SW 1271 (cell line): ENCODE results near the gene GRIK1.
"Not testable (repeated sequence)": the region's sequence is repeated elsewhere in the genome, so short reads cannot be mapped to it uniquely, and the experiment has no call there.

Source experiments
- DNase-seq, 2 experiments: peaks; one replicate each; lab custom pipeline; 2025; lab: John Stamatoyannopoulos, UW

The GRIK1 gene

GRCh38 chr21:29939924-29940275 lies at the start of gene GRIK1:
Gene GRIK1 (minus strand): TSS chr21:29939996.
- no peak for DNase-seq

GRCh38 chr21:29987762-29988161 lies 48.0 kb upstream of the GRIK1 start:
- no peak for DNase-seq

GRCh38 chr21:29985866-29986265 lies 46.1 kb upstream of the GRIK1 start:
- no peak for DNase-seq

- DNase-seq = no peak
These were observed 39.2 kb upstream of the GRIK1 start for GRCh38 chr21:29979043-29979442.

- no peak for DNase-seq
These were observed 36.0 kb upstream of the GRIK1 start for GRCh38 chr21:29975776-29976175.

GRCh38 chr21:29973258-29973657 lies 33.5 kb upstream of the GRIK1 start:
- no peak for DNase-seq

- DNase-seq = no peak
These were observed 21.7 kb upstream of the GRIK1 start for GRCh38 chr21:29961291-29962027.

- no peak for DNase-seq
These were observed 18.8 kb upstream of the GRIK1 start for GRCh38 chr21:29958551-29958950.

GRCh38 chr21:29958035-29958434 lies 18.2 kb upstream of the GRIK1 start:
- DNase-seq = not testable (repeated sequence)

GRCh38 chr21:29953690-29954089 lies 13.9 kb upstream of the GRIK1 start:
- no peak for DNase-seq

- no peak for DNase-seq
These were observed 13.3 kb upstream of the GRIK1 start for GRCh38 chr21:29953072-29953471.

GRCh38 chr21:29951911-29952310 lies 12.1 kb upstream of the GRIK1 start:
- no peak for DNase-seq

- no peak for DNase-seq
These were observed 10.2 kb upstream of the GRIK1 start for GRCh38 chr21:29949991-29950390.

- no peak for DNase-seq
These were observed 7.3 kb upstream of the GRIK1 start for GRCh38 chr21:29947119-29947518.

GRCh38 chr21:29943885-29944284 lies 4.1 kb upstream of the GRIK1 start:
- DNase-seq = no peak

- no peak for DNase-seq
These were observed 2.2 kb upstream of the GRIK1 start for GRCh38 chr21:29942034-29942433.

- DNase-seq = no peak
These were observed 1.2 kb upstream of the GRIK1 start for GRCh38 chr21:29940991-29941390.

- no peak for DNase-seq
These were observed 565 bp upstream of the GRIK1 start for GRCh38 chr21:29940361-29940760.

- DNase-seq = no peak
These were observed 482 bp downstream of the GRIK1 start for GRCh38 chr21:29939104-29939923.

GRCh38 chr21:29938776-29939103 lies 1.1 kb downstream of the GRIK1 start:
- DNase-seq = no peak

GRCh38 chr21:29933088-29933487 lies 6.7 kb downstream of the GRIK1 start:
- no peak for DNase-seq

- DNase-seq = no peak
These were observed 11.3 kb downstream of the GRIK1 start for GRCh38 chr21:29928537-29928936.

- DNase-seq = no peak
These were observed 18.9 kb downstream of the GRIK1 start for GRCh38 chr21:29920938-29921337.

GRCh38 chr21:29914326-29914725 lies 25.5 kb downstream of the GRIK1 start:
- DNase-seq = no peak
